Esophagus squamous epithelium (tissue), 4 donors: Measurements from ENCODE around the gene ASH1L.

Source experiments
- CTCF ChIP-seq, 6 experiments: fragments of 450-650 bp in 4 of 6; fragments of 200-600 bp in 2 of 6; sonication (generic) in 2 of 6; IDR thresholded peaks; one replicate each; pipeline ENCODE4 v1.5.1; 2016 to 2019; ENCODE audit warnings: antibody characterized with exemption in 6 of 6, mild to moderate bottlenecking in 4 of 6, moderate library complexity in 4 of 6
- POLR2A ChIP-seq, 4 donors: fragments of 450-650 bp; IDR thresholded peaks; one replicate each; pipeline ENCODE4 v1.6.1; 2017; ENCODE audit warnings: antibody characterized with exemption in 4 of 4, mild to moderate bottlenecking in 4 of 4, moderate library complexity in 3 of 4

- no peak for TF ChIP-seq CTCF (IDR thresholded peaks at IDR 0.05)
- no peak for TF ChIP-seq POLR2A (IDR thresholded peaks at IDR 0.05)
Observed at GRCh38 chr1:155553349-155553748, 9.3 kb downstream of the ASH1L start.
